Osteoblast (primary cell): ENCODE results near the gene TEX11. TPM values are rescaled to one million over a fixed set of nuclear protein-coding genes. Genes with fewer than 3 reads are reported as not detected.
"Not testable (repeated sequence)": the region's sequence is repeated elsewhere in the genome, so short reads cannot be mapped to it uniquely, and the experiment has no call there.

ENCODE experiments used
- DNase-seq: peaks from one replicate; pipeline ENCODE4 v3.0.0; 2011; ENCODE audit warnings: low spot score, mixed read lengths; ENCODE audit not compliant: insufficient read length; ENCODE audit errors: missing footprints
- H2AFZ ChIP-seq: 2 replicates; pipeline ENCODE4 v1.6.0; 2011; ENCODE audit warnings: mild to moderate bottlenecking, low read length
- H3K27ac ChIP-seq: 2 replicates; pipeline ENCODE4 v1.5.1; 2011; ENCODE audit warnings: mild to moderate bottlenecking, low read depth, low read length, moderate library complexity
- H3K27me3 ChIP-seq: 2 replicates; pipeline ENCODE4 v1.6.0; 2012; ENCODE audit warnings: mild to moderate bottlenecking, control low read depth, inconsistent platforms, low read length, moderate library complexity; ENCODE audit not compliant: insufficient read depth
- H3K36me3 ChIP-seq: 2 replicates; pipeline ENCODE4 v1.5.1; 2011; ENCODE audit warnings: mild to moderate bottlenecking, low read length, control low read depth, moderate library complexity; ENCODE audit not compliant: insufficient read depth
- H3K4me1 ChIP-seq: 2 replicates; pipeline ENCODE4 v1.5.1; 2011; ENCODE audit warnings: mild to moderate bottlenecking, low read length, control low read depth, moderate library complexity; ENCODE audit not compliant: insufficient read depth
- H3K4me2 ChIP-seq: 2 replicates; pipeline ENCODE4 v1.6.0; 2011; ENCODE audit warnings: mild to moderate bottlenecking, low read length; ENCODE audit not compliant: insufficient read depth
- H3K4me3 ChIP-seq: fragments of 200-600 bp; sonication (generic); 3 replicates; pipeline ENCODE4 v1.5.1; 2012; ENCODE audit warnings: mild to moderate bottlenecking, low read length, inconsistent platforms; ENCODE audit not compliant: insufficient read depth
- H3K79me2 ChIP-seq: 2 replicates; pipeline ENCODE4 v1.6.0; 2012; ENCODE audit warnings: mild to moderate bottlenecking, low read length, control low read depth, inconsistent platforms; ENCODE audit not compliant: insufficient read depth
- H3K9me3 ChIP-seq: 2 replicates; pipeline ENCODE4 v1.5.1; 2011; ENCODE audit warnings: low read depth, low read length, control low read depth
- H4K20me1 ChIP-seq: 2 replicates; pipeline ENCODE4 v1.6.0; 2012; ENCODE audit warnings: mild to moderate bottlenecking, low read length, control low read depth; ENCODE audit not compliant: insufficient read depth
- total RNA-seq: library from RNA; depleted of rRNA; stranded (reverse); fragments of >200 nt; gene quantifications from 2 replicates; pipeline ENCODE4 v1.2.3, GENCODE V29; 2012
- TF ChIP-seq, protein P1 (sequence below): IDR thresholded peaks from 2 replicates; pipeline ENCODE4 v1.5.1; 2011; ENCODE audit warnings: mild to moderate bottlenecking, low read depth, low read length, moderate library complexity; ENCODE audit errors: extremely low read depth

Gene TEX11
- total RNA-seq, 1 donor, result not detected

DNA sequence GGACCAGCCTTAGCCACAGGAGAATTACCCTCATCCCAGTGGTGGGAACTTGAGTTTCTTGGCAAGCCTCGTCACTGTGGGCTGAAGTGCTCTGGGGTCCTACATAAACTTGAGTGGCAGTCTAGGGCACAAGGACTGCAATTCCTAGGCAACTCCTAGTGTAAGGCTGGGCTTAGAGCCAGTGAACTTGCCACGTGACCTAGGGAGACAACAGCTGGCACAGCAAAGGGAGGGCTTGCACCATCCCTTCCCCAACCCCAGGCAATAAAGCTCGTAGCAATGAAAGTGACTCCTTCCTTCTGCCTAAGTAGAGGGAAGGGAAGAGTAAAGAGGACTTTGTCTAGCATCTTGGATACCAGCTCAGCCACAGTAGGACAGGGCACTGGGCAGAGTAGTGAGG is 81.8 kb downstream of the TEX11 start:
- Histone ChIP-seq H3K4me3 (no peak overlapping the region), H3K36me3 (no peaks in the 10 kb centered on the region), H3K4me2 (no peak overlapping the region), H3K27ac (no peak overlapping the region), H2AFZ (no peak overlapping the region), H3K79me2 (no peaks in the 10 kb centered on the region), H3K9me3 (no peaks in the 10 kb centered on the region), H3K27me3 (peaks cover 4% of the 10 kb centered on the region), H4K20me1 (no peaks in the 10 kb centered on the region), H3K4me1 (no peaks in the 10 kb centered on the region)
- DNase-seq, result no peak
- TF ChIP-seq, protein P1, sequence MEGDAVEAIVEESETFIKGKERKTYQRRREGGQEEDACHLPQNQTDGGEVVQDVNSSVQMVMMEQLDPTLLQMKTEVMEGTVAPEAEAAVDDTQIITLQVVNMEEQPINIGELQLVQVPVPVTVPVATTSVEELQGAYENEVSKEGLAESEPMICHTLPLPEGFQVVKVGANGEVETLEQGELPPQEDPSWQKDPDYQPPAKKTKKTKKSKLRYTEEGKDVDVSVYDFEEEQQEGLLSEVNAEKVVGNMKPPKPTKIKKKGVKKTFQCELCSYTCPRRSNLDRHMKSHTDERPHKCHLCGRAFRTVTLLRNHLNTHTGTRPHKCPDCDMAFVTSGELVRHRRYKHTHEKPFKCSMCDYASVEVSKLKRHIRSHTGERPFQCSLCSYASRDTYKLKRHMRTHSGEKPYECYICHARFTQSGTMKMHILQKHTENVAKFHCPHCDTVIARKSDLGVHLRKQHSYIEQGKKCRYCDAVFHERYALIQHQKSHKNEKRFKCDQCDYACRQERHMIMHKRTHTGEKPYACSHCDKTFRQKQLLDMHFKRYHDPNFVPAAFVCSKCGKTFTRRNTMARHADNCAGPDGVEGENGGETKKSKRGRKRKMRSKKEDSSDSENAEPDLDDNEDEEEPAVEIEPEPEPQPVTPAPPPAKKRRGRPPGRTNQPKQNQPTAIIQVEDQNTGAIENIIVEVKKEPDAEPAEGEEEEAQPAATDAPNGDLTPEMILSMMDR, result no peak

DNA sequence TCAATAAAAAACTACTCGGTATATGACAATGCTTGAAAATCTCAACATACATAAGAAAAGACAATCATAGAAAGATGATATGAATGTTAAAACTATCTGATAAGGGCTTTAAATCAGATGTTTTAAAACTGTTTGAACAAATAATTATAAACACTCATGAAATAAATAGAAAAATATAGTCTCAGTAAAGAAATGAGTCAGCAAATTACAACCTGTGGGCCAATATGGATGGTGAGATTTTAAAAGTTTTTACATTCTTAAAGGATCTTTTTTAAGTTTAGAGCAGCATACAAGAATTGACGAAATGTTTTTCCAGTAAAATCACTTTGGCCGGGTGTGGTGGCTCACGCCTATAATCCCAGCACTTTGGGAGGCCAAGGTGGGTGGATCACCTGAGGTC is 83.1 kb downstream of the TEX11 start:
- H2AFZ ChIP-seq, result no peak overlapping the region
- no peaks in the 10 kb centered on the region for H3K79me2 ChIP-seq
- no peak overlapping the region for H3K4me3 ChIP-seq
- H3K9me3 ChIP-seq, result no peaks in the 10 kb centered on the region
- H3K27ac ChIP-seq, result no peak overlapping the region
- TF ChIP-seq, protein P1, result no peak
- no peaks in the 10 kb centered on the region for H3K36me3 ChIP-seq
- no peaks in the 10 kb centered on the region for H3K27me3 ChIP-seq
- no peaks in the 10 kb centered on the region for H4K20me1 ChIP-seq
- no peak overlapping the region for H3K4me2 ChIP-seq
- DNase-seq, result no peak
- no peaks in the 10 kb centered on the region for H3K4me1 ChIP-seq

DNA sequence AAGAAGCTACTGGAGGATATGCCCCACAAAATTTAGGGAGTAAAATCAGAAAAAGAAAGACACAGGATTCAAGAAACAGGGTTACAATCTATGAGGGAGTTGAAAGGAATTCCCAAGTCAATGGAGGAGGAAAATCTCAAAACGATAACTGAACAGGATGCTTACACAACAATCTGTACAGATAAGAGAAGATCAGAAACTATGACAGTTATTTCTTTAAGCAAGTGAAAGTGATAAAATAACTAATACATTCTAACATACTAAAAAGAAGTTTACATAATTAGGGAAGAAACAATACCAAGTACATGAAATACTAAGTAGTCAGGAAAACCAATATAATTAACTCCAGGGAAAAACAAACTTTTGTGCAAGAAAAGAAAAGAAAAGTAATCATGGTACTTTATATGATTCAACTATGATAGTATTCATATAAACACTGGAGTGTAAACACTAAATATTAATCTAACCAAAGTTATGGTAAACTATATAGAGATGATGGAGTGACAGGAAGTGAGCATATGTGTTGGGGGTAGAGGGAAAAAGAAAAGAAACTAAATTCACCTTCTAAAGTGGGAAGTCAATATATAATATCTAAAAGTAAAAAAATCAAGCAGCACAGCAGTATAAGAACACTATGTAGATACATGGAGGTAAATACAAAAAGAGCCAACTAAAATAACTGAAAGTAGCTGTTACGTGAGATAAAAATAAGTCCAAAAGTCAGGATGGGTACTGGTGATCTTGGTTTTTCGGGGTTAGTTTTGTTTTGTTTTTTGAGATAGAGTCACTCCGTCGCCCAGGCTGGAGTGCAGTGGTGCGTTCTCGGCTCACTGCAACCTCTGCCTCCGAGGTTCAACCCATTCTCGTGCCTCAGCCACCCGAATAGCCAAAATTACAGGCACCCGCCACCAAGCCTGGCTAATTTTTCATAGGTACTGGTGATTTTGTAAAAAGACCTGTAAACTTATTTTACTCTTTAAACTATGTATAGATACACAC is 99.3 kb downstream of the TEX11 start:
- Histone ChIP-seq H3K27ac (no peak overlapping the region), H3K36me3 (no peaks in the 10 kb centered on the region), H3K4me2 (no peak overlapping the region), H3K9me3 (no peaks in the 10 kb centered on the region), H3K4me1 (no peaks in the 10 kb centered on the region), H3K4me3 (no peak overlapping the region), H4K20me1 (no peaks in the 10 kb centered on the region), H2AFZ (no peak overlapping the region), H3K79me2 (no peaks in the 10 kb centered on the region), H3K27me3 (no peaks in the 10 kb centered on the region)
- DNase-seq, result no peak
- TF ChIP-seq, protein P1, result no peak

DNA sequence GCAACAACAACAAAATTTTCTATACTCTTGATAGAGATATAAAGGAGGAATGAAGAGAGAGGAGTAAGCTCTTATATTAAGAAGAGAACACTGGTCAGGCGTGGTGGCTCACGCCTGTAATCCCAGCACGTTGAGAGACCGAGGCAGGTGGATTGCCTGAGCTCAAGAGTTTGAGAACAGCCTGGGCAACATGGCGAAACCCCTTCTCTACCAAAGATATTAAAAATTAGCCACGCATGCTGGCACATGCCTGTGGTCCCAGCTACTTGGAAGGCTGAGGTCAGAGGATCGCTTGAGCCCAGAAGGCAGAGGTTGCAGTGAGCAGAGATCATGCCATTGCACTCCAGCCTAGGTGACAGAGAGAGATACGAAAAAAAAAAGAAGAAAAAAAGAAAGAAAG is 102.4 kb downstream of the TEX11 start:
- no peak for DNase-seq
- no peaks in the 10 kb centered on the region for H3K36me3 ChIP-seq
- H3K4me2 ChIP-seq, result no peak overlapping the region
- TF ChIP-seq, protein P1, result no peak
- peaks cover 9% of the 10 kb centered on the region for H3K27me3 ChIP-seq
- no peaks in the 10 kb centered on the region for H3K9me3 ChIP-seq
- H3K4me1 ChIP-seq, result no peaks in the 10 kb centered on the region
- no peak overlapping the region for H2AFZ ChIP-seq
- no peaks in the 10 kb centered on the region for H3K79me2 ChIP-seq
- H3K4me3 ChIP-seq, result no peak overlapping the region
- H3K27ac ChIP-seq, result no peak overlapping the region
- no peaks in the 10 kb centered on the region for H4K20me1 ChIP-seq

DNA sequence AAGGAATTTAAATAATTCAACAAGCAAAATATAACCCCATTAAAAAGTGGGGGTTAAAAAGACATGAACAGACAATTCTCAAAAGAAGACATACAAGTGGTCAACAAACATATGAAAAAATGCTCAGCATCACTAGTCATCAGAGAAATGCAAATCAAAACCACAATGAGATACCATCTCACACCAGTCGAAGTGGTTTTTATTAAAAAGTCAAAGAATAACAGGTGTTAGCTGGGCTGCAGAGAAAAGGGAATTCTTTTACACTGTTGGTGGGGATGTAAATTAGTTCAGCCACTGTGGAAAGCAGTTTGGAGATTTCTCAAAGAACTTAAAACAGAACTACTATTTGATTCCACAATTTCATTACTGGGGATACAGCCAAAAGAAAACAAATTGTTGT is 111.8 kb downstream of the TEX11 start:
- H3K4me1 ChIP-seq, DNase-seq: not testable (repeated sequence)

More for the DNA sequence above, 111.8 kb downstream of the TEX11 start:
- H3K36me3 ChIP-seq, H4K20me1 ChIP-seq, H3K27ac ChIP-seq, H2AFZ ChIP-seq, H3K4me2 ChIP-seq, H3K27me3 ChIP-seq, H3K79me2 ChIP-seq, H3K4me3 ChIP-seq, H3K9me3 ChIP-seq: not testable (repeated sequence)
